Mesenchymal stem cell (in vitro differentiated cells and primary cell): ENCODE measurements around the gene MYD88.

Experiments used
- DNase-seq: peaks from one replicate; pipeline ENCODE4 v3.0.0-alpha.2; 2013
- H2AFZ ChIP-seq: one replicate; pipeline ENCODE4 v1.6.1; 2013; ENCODE audit warnings: low read depth, mild to moderate bottlenecking, control low read depth, inconsistent platforms, low read length, moderate library complexity
- H2AK5ac ChIP-seq: 2 replicates; pipeline ENCODE4 v1.6.1; 2013; ENCODE audit warnings: low read length, moderate library complexity, mild to moderate bottlenecking, inconsistent platforms; ENCODE audit not compliant: severe bottlenecking
- H2BK120ac ChIP-seq: one replicate; pipeline ENCODE4 v1.6.1; 2013; ENCODE audit warnings: low read depth, mild to moderate bottlenecking, inconsistent platforms, low read length, moderate library complexity
- H2BK12ac ChIP-seq, 2 experiments: one replicate each; pipeline ENCODE4 v1.6.1; 2013; ENCODE audit warnings: inconsistent platforms in 2 of 2, low read length in 2 of 2, mild to moderate bottlenecking in 2 of 2, moderate library complexity in 2 of 2, control low read depth in 1 of 2
- H2BK15ac ChIP-seq: one replicate; pipeline ENCODE4 v1.6.1; 2013; ENCODE audit warnings: mild to moderate bottlenecking, low read depth, inconsistent platforms; ENCODE audit not compliant: poor library complexity, severe bottlenecking
- H2BK5ac ChIP-seq: 2 replicates; pipeline ENCODE4 v1.6.1; 2013; ENCODE audit warnings: low read depth, mild to moderate bottlenecking, low read length, control low read depth, inconsistent platforms; ENCODE audit not compliant: poor library complexity, severe bottlenecking
- H3K14ac ChIP-seq, 2 experiments: one replicate each; pipeline ENCODE4 v1.6.1; 2013; ENCODE audit warnings: inconsistent platforms in 2 of 2, low read length in 2 of 2, control low read depth in 1 of 2, mild to moderate bottlenecking in 1 of 2, moderate library complexity in 1 of 2
- H3K18ac ChIP-seq, 2 experiments: one replicate each; pipeline ENCODE4 v1.6.1; 2013; ENCODE audit warnings: inconsistent platforms in 2 of 2, low read length in 2 of 2, control low read depth in 1 of 2, low read depth in 1 of 2, mild to moderate bottlenecking in 1 of 2
- H3K23ac ChIP-seq, 2 experiments: one replicate each; pipeline ENCODE4 v1.6.1; 2013; ENCODE audit warnings: inconsistent platforms in 2 of 2, low read length in 2 of 2, mild to moderate bottlenecking in 2 of 2, moderate library complexity in 2 of 2, control low read depth in 1 of 2
- H3K27ac ChIP-seq: 2 replicates; pipeline ENCODE4 v1.5.1; 2013; ENCODE audit warnings: mild to moderate bottlenecking, moderate library complexity, low read length, control low read depth, inconsistent platforms; ENCODE audit not compliant: poor library complexity, severe bottlenecking
- H3K27me3 ChIP-seq, 2 experiments: 2 replicates each; pipeline versions ENCODE4 v1.6.1 to v1.7.0; 2013; ENCODE audit warnings: low read length in 2 of 2, mild to moderate bottlenecking in 2 of 2, moderate library complexity in 2 of 2, control low read depth in 1 of 2, inconsistent platforms in 1 of 2; ENCODE audit not compliant: control insufficient read depth in 1 of 2, insufficient read depth in 1 of 2
- H3K36me3 ChIP-seq, 2 experiments: 2 replicates each; pipeline versions ENCODE4 v1.6.1 to v1.7.0; 2013; ENCODE audit warnings: low read length in 2 of 2, control low read depth in 1 of 2, inconsistent platforms in 1 of 2, low read depth in 1 of 2, mild to moderate bottlenecking in 1 of 2; ENCODE audit not compliant: insufficient read depth in 2 of 2, control insufficient read depth in 1 of 2
- H3K4ac ChIP-seq, 2 experiments: one replicate each; pipeline ENCODE4 v1.6.1; 2013; ENCODE audit warnings: inconsistent platforms in 2 of 2, low read length in 2 of 2, mild to moderate bottlenecking in 2 of 2, moderate library complexity in 2 of 2, control low read depth in 1 of 2, low read depth in 1 of 2
- H3K4me1 ChIP-seq: 2 replicates; pipeline ENCODE4 v1.6.1; 2013; ENCODE audit warnings: low read depth, low read length, control low read depth; ENCODE audit not compliant: control insufficient read depth, insufficient read depth
- H3K4me2 ChIP-seq: 2 replicates; pipeline ENCODE4 v1.6.1; 2013; ENCODE audit warnings: low read length, mild to moderate bottlenecking, inconsistent platforms; ENCODE audit not compliant: poor library complexity, severe bottlenecking
- H3K4me3 ChIP-seq, 2 experiments: 2 replicates each; pipeline versions ENCODE4 v1.5.1 to v1.7.0; 2013; ENCODE audit warnings: low read length in 2 of 2, mild to moderate bottlenecking in 2 of 2, control low read depth in 1 of 2, low read depth in 1 of 2; ENCODE audit not compliant: insufficient read depth in 1 of 2
- H3K79me1 ChIP-seq: replicated peaks from 2 replicates; pipeline ENCODE4 v1.6.1; 2013; ENCODE audit warnings: mild to moderate bottlenecking, control low read depth, low read length, inconsistent platforms; ENCODE audit not compliant: poor library complexity, severe bottlenecking
- H3K9ac ChIP-seq: 2 replicates; pipeline ENCODE4 v1.7.0; 2013; ENCODE audit warnings: mild to moderate bottlenecking, low read length, moderate library complexity
- H3K9me3 ChIP-seq: 2 replicates; pipeline ENCODE4 v1.7.0; 2013; ENCODE audit warnings: mild to moderate bottlenecking, low read length; ENCODE audit not compliant: control insufficient read depth
- H4K8ac ChIP-seq: one replicate; pipeline ENCODE4 v1.6.1; 2013; ENCODE audit warnings: inconsistent platforms, mild to moderate bottlenecking, low read length, moderate library complexity
- H4K91ac ChIP-seq: one replicate; pipeline ENCODE4 v1.6.1; 2013; ENCODE audit warnings: mild to moderate bottlenecking, low read length, inconsistent platforms
- WGBS: methylation state at CpG from one replicate; pipeline ENCODE4 v1.1.7; 2013; ENCODE audit warnings: mixed read lengths; 5-methylcytosine and 5-hydroxymethylcytosine counted together

MYD88 gene

GRCh38 chr3:38124324-38125122, 13.9 kb upstream of the MYD88 start:
- no peak overlapping the region for H3K9ac ChIP-seq

GRCh38 chr3:38125305-38126120, 12.9 kb upstream of the MYD88 start:
- H2AK5ac ChIP-seq = no peak overlapping the region
- no peak overlapping the region for H2BK15ac ChIP-seq
- peak overlapping the region in 1 of 2 experiments; percentile 6 for H3K4me3 ChIP-seq
- 97% methylated on average over 11 of the region's 11 CpGs for WGBS
- peaks cover 7% of the 10 kb centered on the region for H3K4me1 ChIP-seq
- no peak overlapping the region for H2BK12ac ChIP-seq
- no peak overlapping the region for H2BK5ac ChIP-seq
- H3K4ac ChIP-seq = no peak overlapping the region
- H2AFZ ChIP-seq = no peak overlapping the region
- no peak overlapping the region for H3K23ac ChIP-seq
- no peak overlapping the region for H4K91ac ChIP-seq
- H2BK120ac ChIP-seq = no peak overlapping the region
- DNase-seq = no peak
- H4K8ac ChIP-seq = no peak overlapping the region
- H3K79me1 ChIP-seq = peaks cover 30% of the 10 kb centered on the region
- H3K4me2 ChIP-seq = no peak overlapping the region
- peaks cover 78 to 98% of the 10 kb centered on the region in 2 experiments for H3K36me3 ChIP-seq
- no peaks in the 10 kb centered on the region for H3K27me3 ChIP-seq
- no peak overlapping the region for H3K9ac ChIP-seq
- no peak overlapping the region for H3K18ac ChIP-seq
- no peak overlapping the region for H3K27ac ChIP-seq
- H3K9me3 ChIP-seq = no peaks in the 10 kb centered on the region
- H3K14ac ChIP-seq = no peak overlapping the region

More at GRCh38 chr3:38124324-38125122, 13.9 kb upstream of the MYD88 start:
- no peak for DNase-seq
- Histone ChIP-seq H4K8ac (no peak overlapping the region), H3K27me3 (no peaks in the 10 kb centered on the region), H3K4ac (no peak overlapping the region), H2BK5ac (no peak overlapping the region), H2AK5ac (no peak overlapping the region), H2BK12ac (no peak overlapping the region), H3K4me2 (no peak overlapping the region), H3K4me3 (no peak overlapping the region), H3K23ac (no peak overlapping the region), H3K27ac (no peak overlapping the region), H4K91ac (no peak overlapping the region), H2AFZ (no peak overlapping the region), H3K36me3 (peaks cover 81 to 96% of the 10 kb centered on the region in 2 experiments), H3K9me3 (no peaks in the 10 kb centered on the region), H3K18ac (no peak overlapping the region), H3K79me1 (peaks cover 24% of the 10 kb centered on the region), H3K14ac (no peak overlapping the region), H2BK120ac (no peak overlapping the region), H3K4me1 (peaks cover 7% of the 10 kb centered on the region), H2BK15ac (no peak overlapping the region)
- WGBS = 96% methylated on average over 7 of the region's 7 CpGs

DNA sequence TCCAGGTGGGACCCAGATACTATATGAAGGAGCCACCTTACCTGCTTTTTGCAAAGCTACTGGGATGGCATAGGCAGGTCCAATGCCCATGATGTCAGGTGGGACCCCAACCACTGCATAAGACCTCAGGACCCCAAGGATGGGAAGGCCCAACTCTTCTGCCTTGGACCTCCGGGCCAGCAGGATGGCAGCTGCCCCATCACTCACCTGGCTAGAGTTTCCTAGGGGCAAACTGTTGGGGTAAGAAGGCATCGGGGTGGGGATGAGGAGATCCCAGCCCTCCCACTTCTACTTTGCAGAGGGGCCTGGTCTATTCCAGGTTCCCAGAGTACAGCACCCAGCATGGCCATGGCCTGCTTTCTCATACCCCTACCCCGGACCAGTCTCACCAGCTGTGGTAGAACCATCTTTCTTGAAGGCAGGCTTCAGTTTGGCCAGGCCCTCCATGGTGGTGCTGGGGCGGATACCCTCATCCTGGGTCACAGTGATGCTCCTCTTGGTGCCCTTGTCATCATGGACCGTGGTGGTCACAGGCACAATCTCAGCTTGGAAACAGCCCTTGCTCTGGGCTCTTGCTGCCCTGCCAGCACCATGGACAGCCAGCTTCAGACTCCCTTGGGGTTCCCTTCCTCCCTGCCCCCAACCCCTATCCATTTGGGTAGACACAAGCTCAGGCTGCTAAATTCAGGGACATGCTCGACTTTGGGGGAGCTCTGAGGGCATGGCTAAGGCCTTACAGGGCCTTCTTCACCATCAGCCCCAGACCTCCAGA, 12.2 kb upstream of the MYD88 start:
- Histone ChIP-seq H3K9me3 (no peaks in the 10 kb centered on the region), H3K27ac (no peak overlapping the region), H2BK15ac (no peak overlapping the region), H3K4me1 (peaks cover 7% of the 10 kb centered on the region), H2AK5ac (no peak overlapping the region), H3K18ac (no peak overlapping the region), H2AFZ (no peak overlapping the region), H3K4me2 (no peak overlapping the region), H3K4me3 (no peak overlapping the region), H4K91ac (no peak overlapping the region), H3K27me3 (no peaks in the 10 kb centered on the region), H4K8ac (no peak overlapping the region), H3K9ac (no peak overlapping the region), H2BK12ac (no peak overlapping the region), H3K36me3 (peaks cover 77 to 99% of the 10 kb centered on the region in 2 experiments), H2BK120ac (no peak overlapping the region), H3K14ac (no peak overlapping the region), H2BK5ac (no peak overlapping the region), H3K4ac (no peak overlapping the region), H3K79me1 (peaks cover 37% of the 10 kb centered on the region), H3K23ac (no peak overlapping the region)
- 98% methylated on average over 6 of the region's 6 CpGs for WGBS
- DNase-seq = no peak
